ENCODE results near the gene SREBF2.

SREBF2 gene

GRCh38 chr22:41909310-41910049 is 76.6 kb downstream of the SREBF2 start:
- no peak for DNase-seq

- DNase-seq = peak in 1 of 2 donors; percentile 56
These were observed 77.4 kb downstream of the SREBF2 start for GRCh38 chr22:41910050-41911000.

- DNase-seq = no peak
These were observed 78.2 kb downstream of the SREBF2 start for GRCh38 chr22:41911001-41911611.

GRCh38 chr22:41912338-41913039 is 79.6 kb downstream of the SREBF2 start:
- DNase-seq = no peak

- no peak for DNase-seq
These were observed 80.3 kb downstream of the SREBF2 start for GRCh38 chr22:41913040-41913719.

- no peak for DNase-seq
These were observed 81.1 kb downstream of the SREBF2 start for GRCh38 chr22:41913842-41914534.

GRCh38 chr22:41914611-41915034 is 81.7 kb downstream of the SREBF2 start:
- DNase-seq = no peak

GRCh38 chr22:41915035-41915785 is 82.3 kb downstream of the SREBF2 start, which contains the start of gene SHISA8:
Gene SHISA8, minus strand, starts transcription at chr22:41915074. Its CDS starts 407 bp downstream, at chr22:41914667.
- DNase-seq = peak in 1 of 2 donors; percentile 4

GRCh38 chr22:41915786-41916493 is 83.0 kb downstream of the SREBF2 start:
- DNase-seq = no peak

GRCh38 chr22:41916745-41917358 is 83.9 kb downstream of the SREBF2 start:
- no peak for DNase-seq

- no peak for DNase-seq
These were observed 84.5 kb downstream of the SREBF2 start for GRCh38 chr22:41917375-41917902.

GRCh38 chr22:41917903-41918791 is 85.2 kb downstream of the SREBF2 start:
- DNase-seq = peak in 1 of 2 donors; percentile 16

- no peak for DNase-seq
These were observed 86.7 kb downstream of the SREBF2 start for GRCh38 chr22:41919357-41920224.

- DNase-seq = peak in 1 of 2 donors; percentile 28
These were observed 87.5 kb downstream of the SREBF2 start for GRCh38 chr22:41920271-41920976.

GRCh38 chr22:41922328-41922727 is 89.4 kb downstream of the SREBF2 start:
- no peak for DNase-seq

GRCh38 chr22:41922940-41923594 is 90.2 kb downstream of the SREBF2 start:
- DNase-seq = no peak
